Body of pancreas (tissue), 4 donors: ENCODE results near the gene EYS.

Experiments
- CTCF ChIP-seq, 7 experiments: fragments of 450-650 bp in 4 of 7; fragments of 200-600 bp in 3 of 7; sonication (generic) in 3 of 7; IDR thresholded peaks; one replicate each; pipeline ENCODE4 v1.5.1; 2016 to 2019; ENCODE audit warnings: antibody characterized with exemption in 7 of 7
- POLR2A ChIP-seq, 3 donors: fragments of 450-650 bp; IDR thresholded peaks; one replicate each; pipeline ENCODE4 v1.6.1; 2016; ENCODE audit warnings: antibody characterized with exemption in 3 of 3, mild to moderate bottlenecking in 2 of 3

GRCh38 chr6:65189236-65189881 is 517.7 kb downstream of the EYS start:
- TF ChIP-seq CTCF (IDR thresholded peaks at IDR 0.05) (no peak), POLR2A (IDR thresholded peaks at IDR 0.05) (no peak)
